ENCODE results near the gene IFI27L2. TPM values are rescaled to one million over a fixed set of nuclear protein-coding genes. Genes with fewer than 3 reads are reported as not detected.

The IFI27L2 gene
- total RNA-seq, 1 experiment from 2014 or later: 28.6 TPM

GRCh38 chr14:94123296-94123695 lies 6.1 kb downstream of the IFI27L2 start:
- Histone ChIP-seq H4K5ac (ENCODE audit: insufficient read length, low read depth, low read length) (no peak overlapping the region), H4K91ac (ENCODE audit: insufficient read length, low read depth, low read length) (no peak overlapping the region), H3K23ac (ENCODE audit: insufficient read length, low read depth, low read length) (no peak overlapping the region), H2BK120ac (ENCODE audit: low read depth, low read length, poor library complexity, severe bottlenecking) (no peak overlapping the region), H3K9me3 (ENCODE audit: control insufficient read depth, low read depth, low read length) (no peaks in the 10 kb centered on the region), H3T11ph (ENCODE audit: low read length) (no peak overlapping the region), H2BK5ac (ENCODE audit: insufficient read length, low read length) (no peak overlapping the region), H3K9ac (ENCODE audit: extremely low read depth, insufficient read length, low read length) (no peak overlapping the region), H3K27ac (ENCODE audit: insufficient read length, low read depth, low read length) (no peak overlapping the region), H2AK5ac (ENCODE audit: insufficient read length, low read length) (no peak overlapping the region), H3K14ac (ENCODE audit: insufficient read depth, low read length) (no peak overlapping the region), H3K27me3 (ENCODE audit: insufficient read depth, low read length) (no peaks in the 10 kb centered on the region), H3K56ac (ENCODE audit: insufficient read length, low read depth, low read length) (no peak overlapping the region), H2AFZ (ENCODE audit: low read length) (no peak overlapping the region), H3K4me1 (ENCODE audit: insufficient read depth, low read length) (no peaks in the 10 kb centered on the region), H2BK15ac (ENCODE audit: low read depth, low read length) (no peak overlapping the region), H3K79me2 (ENCODE audit: insufficient read depth, low read length) (no peaks in the 10 kb centered on the region), H3K4me2 (ENCODE audit: insufficient read depth, insufficient read length, low read length) (no peak overlapping the region), H4K8ac (replicated peaks; ENCODE audit: insufficient read length, low read depth, low read length) (no peak overlapping the region), H2BK12ac (ENCODE audit: insufficient read length, low read depth, low read length) (no peak overlapping the region), H4K20me1 (ENCODE audit: control insufficient read depth, insufficient read depth, insufficient read length) (no peaks in the 10 kb centered on the region), H3K79me1 (ENCODE audit: insufficient read depth, low read depth, low read length, poor library complexity, severe bottlenecking) (no peaks in the 10 kb centered on the region), H3K23me2 (ENCODE audit: insufficient read length, low read depth, low read length, poor library complexity, severe bottlenecking) (no peaks in the 10 kb centered on the region), H2BK20ac (ENCODE audit: low read depth, low read length, poor library complexity, severe bottlenecking) (no peak overlapping the region), H3K4ac (ENCODE audit: low read depth, low read length) (no peak overlapping the region), H3K18ac (ENCODE audit: insufficient read length, low read depth, low read length) (no peak overlapping the region)
- H3K9me3 Mint-ChIP-seq: peaks cover 6 to 11% of the 10 kb centered on the region in 2 experiments; a peak in 2 of 5 replicates
- WGBS (ENCODE audit: extremely low coverage, insufficient read length, low lambda C conversion rate): no CpG with 5 or more reads among the region's 9 CpGs
- H3K4me3 Mint-ChIP-seq: no peak overlapping the region
- no peak for TF ChIP-seq CTCF (conservative IDR thresholded peaks at IDR 0.05)
- H3K27me3 Mint-ChIP-seq (ENCODE audit: low read depth): peaks cover 33% of the 10 kb centered on the region
- H3K4me1 Mint-ChIP-seq: no peaks in the 10 kb centered on the region
- DNase-seq: peak; percentile 17
- no peak overlapping the region for H3K27ac Mint-ChIP-seq
- H3K36me3 Mint-ChIP-seq (ENCODE audit: insufficient read depth in 1 of 3, low read depth in 3 of 3): no peaks in the 10 kb centered on the region
